BLaER1 (cell line): Measurements from ENCODE around the gene MROH2A.
A peak's percentile ranks its signal among the peaks of the same experiment; 100 is the strongest.

ENCODE experiments used
- H3K27ac ChIP-seq: shearing (Covaris generic); formaldehyde crosslinking; 2 replicates; pipeline ENCODE4 v1.8.1; 2022
- H3K27me3 ChIP-seq: shearing (Covaris generic); formaldehyde crosslinking; 2 replicates; pipeline ENCODE4 v1.8.1; 2022
- H3K36me3 ChIP-seq: shearing (Covaris generic); formaldehyde crosslinking; 2 replicates; pipeline ENCODE4 v1.8.1; 2022
- H3K4me1 ChIP-seq: shearing (Covaris generic); formaldehyde crosslinking; 2 replicates; pipeline ENCODE4 v1.8.1; 2022
- H3K4me2 ChIP-seq: shearing (Covaris generic); formaldehyde crosslinking; 2 replicates; pipeline ENCODE4 v1.8.1; 2022
- H3K4me3 ChIP-seq: shearing (Covaris generic); formaldehyde crosslinking; 2 replicates; pipeline ENCODE4 v1.8.1; 2022
- H3K9ac ChIP-seq: shearing (Covaris generic); formaldehyde crosslinking; 2 replicates; pipeline ENCODE4 v1.8.1; 2022
- H3K9me3 ChIP-seq: shearing (Covaris generic); formaldehyde crosslinking; 2 replicates; pipeline ENCODE4 v1.8.1; 2022
- H4K20me1 ChIP-seq: shearing (Covaris generic); formaldehyde crosslinking; 2 replicates; pipeline ENCODE4 v1.8.1; 2022
- Cebpa-rat ChIP-seq: shearing (Covaris generic); IDR thresholded peaks from 2 replicates; pipeline ENCODE4 v1.8.1; 2022

The MROH2A gene

GRCh38 chr2:233820774-233821105 lies 42.6 kb downstream of the MROH2A start:
- TF ChIP-seq Cebpa-rat, result no peak
- Histone ChIP-seq H3K27ac (no peak overlapping the region), H3K9me3 (no peaks in the 10 kb centered on the region), H3K4me3 (no peak overlapping the region), H3K9ac (no peak overlapping the region), H3K27me3 (no peaks in the 10 kb centered on the region), H3K4me2 (no peak overlapping the region), H4K20me1 (no peaks in the 10 kb centered on the region), H3K4me1 (peaks cover 44% of the 10 kb centered on the region), H3K36me3 (no peaks in the 10 kb centered on the region)

- Histone ChIP-seq H3K27ac (no peak overlapping the region), H3K4me3 (no peak overlapping the region)
- no peak for TF ChIP-seq Cebpa-rat
These were observed 43.1 kb downstream of the MROH2A start for GRCh38 chr2:233821196-233821595.

GRCh38 chr2:233821709-233822100 lies 43.6 kb downstream of the MROH2A start:
- no peak overlapping the region for H3K4me3 ChIP-seq
- H3K27ac ChIP-seq, result no peak overlapping the region
- H3K9me3 ChIP-seq, result no peaks in the 10 kb centered on the region
- peaks cover 39% of the 10 kb centered on the region for H3K4me1 ChIP-seq
- no peak overlapping the region for H3K9ac ChIP-seq
- no peak overlapping the region for H3K4me2 ChIP-seq
- TF ChIP-seq Cebpa-rat, result no peak
- H4K20me1 ChIP-seq, result no peaks in the 10 kb centered on the region
- no peaks in the 10 kb centered on the region for H3K27me3 ChIP-seq
- H3K36me3 ChIP-seq, result no peaks in the 10 kb centered on the region

More at GRCh38 chr2:233821196-233821595, 43.1 kb downstream of the MROH2A start:
- Histone ChIP-seq H3K9me3 (no peaks in the 10 kb centered on the region), H4K20me1 (no peaks in the 10 kb centered on the region), H3K4me2 (no peak overlapping the region), H3K36me3 (no peaks in the 10 kb centered on the region), H3K9ac (no peak overlapping the region), H3K4me1 (peaks cover 44% of the 10 kb centered on the region), H3K27me3 (no peaks in the 10 kb centered on the region)

- peaks cover 34% of the 10 kb centered on the region for H3K4me1 ChIP-seq
- H3K36me3 ChIP-seq, result no peaks in the 10 kb centered on the region
- H3K4me3 ChIP-seq, result no peak overlapping the region
- H3K9me3 ChIP-seq, result no peaks in the 10 kb centered on the region
- TF ChIP-seq Cebpa-rat, result no peak
- H3K27ac ChIP-seq, result no peak overlapping the region
- H3K9ac ChIP-seq, result no peak overlapping the region
- no peak overlapping the region for H3K4me2 ChIP-seq
- H3K27me3 ChIP-seq, result no peaks in the 10 kb centered on the region
- no peaks in the 10 kb centered on the region for H4K20me1 ChIP-seq
These were observed 44.1 kb downstream of the MROH2A start for GRCh38 chr2:233822101-233822771.

GRCh38 chr2:233822781-233823730 lies 44.9 kb downstream of the MROH2A start:
- no peaks in the 10 kb centered on the region for H4K20me1 ChIP-seq
- H3K9me3 ChIP-seq, result no peaks in the 10 kb centered on the region
- H3K27ac ChIP-seq, result 0 out of 2 replicates have a peak overlapping the region, but pooled peaks have one; percentile 14
- H3K9ac ChIP-seq, result no peak overlapping the region; the same call in 1 of the 2 replicates
- 0 out of 2 replicates have a peak, but pooled peaks have one; percentile 13 for TF ChIP-seq Cebpa-rat
- H3K4me1 ChIP-seq, result peaks cover 27% of the 10 kb centered on the region
- no peaks in the 10 kb centered on the region for H3K36me3 ChIP-seq
- H3K4me2 ChIP-seq, result peak overlapping the region; percentile 49
- H3K27me3 ChIP-seq, result no peaks in the 10 kb centered on the region
- no peak overlapping the region for H3K4me3 ChIP-seq

- no peaks in the 10 kb centered on the region for H3K27me3 ChIP-seq
- H3K4me3 ChIP-seq, result no peak overlapping the region
- no peaks in the 10 kb centered on the region for H3K9me3 ChIP-seq
- H3K4me2 ChIP-seq, result peak overlapping the region; percentile 49
- peaks cover 32% of the 10 kb centered on the region for H3K4me1 ChIP-seq
- no peak overlapping the region for H3K27ac ChIP-seq
- no peaks in the 10 kb centered on the region for H3K36me3 ChIP-seq
- H3K9ac ChIP-seq, result no peak overlapping the region; the same call in 1 of the 2 replicates
- no peaks in the 10 kb centered on the region for H4K20me1 ChIP-seq
- no peak for TF ChIP-seq Cebpa-rat
These were observed 45.6 kb downstream of the MROH2A start for GRCh38 chr2:233823731-233824121.

- Histone ChIP-seq H3K4me3 (no peak overlapping the region), H3K27ac (no peak overlapping the region), H3K9ac (no peak overlapping the region), H3K4me2 (peak overlapping the region; percentile 49), H4K20me1 (no peaks in the 10 kb centered on the region), H3K36me3 (no peaks in the 10 kb centered on the region), H3K4me1 (peaks cover 39% of the 10 kb centered on the region), H3K9me3 (no peaks in the 10 kb centered on the region), H3K27me3 (no peaks in the 10 kb centered on the region)
- no peak for TF ChIP-seq Cebpa-rat
These were observed 46.2 kb downstream of the MROH2A start for GRCh38 chr2:233824373-233824772.

- no peaks in the 10 kb centered on the region for H3K9me3 ChIP-seq
- peaks cover 67% of the 10 kb centered on the region for H3K4me1 ChIP-seq
- H3K9ac ChIP-seq, result 0 out of 2 replicates have a peak overlapping the region, but pooled peaks have one; percentile 29
- H3K36me3 ChIP-seq, result no peaks in the 10 kb centered on the region
- H3K4me3 ChIP-seq, result no peak overlapping the region
- H3K27ac ChIP-seq, result peak overlapping the region; percentile 81
- no peaks in the 10 kb centered on the region for H4K20me1 ChIP-seq
- no peaks in the 10 kb centered on the region for H3K27me3 ChIP-seq
- H3K4me2 ChIP-seq, result peak overlapping the region; percentile 91
- no peak for TF ChIP-seq Cebpa-rat
These were observed 50.5 kb downstream of the MROH2A start for GRCh38 chr2:233828546-233829192.

GRCh38 chr2:233829193-233830110 lies 51.3 kb downstream of the MROH2A start:
- H3K4me2 ChIP-seq, result peak overlapping the region; percentile 91
- no peaks in the 10 kb centered on the region for H3K27me3 ChIP-seq
- no peak overlapping the region for H3K4me3 ChIP-seq
- H3K36me3 ChIP-seq, result peaks cover 6% of the 10 kb centered on the region; the same call in 1 of the 2 replicates
- no peak overlapping the region for H3K9ac ChIP-seq
- 0 out of 2 replicates have a peak, but pooled peaks cover 5% of the 10 kb centered on the region for H4K20me1 ChIP-seq
- H3K9me3 ChIP-seq, result no peaks in the 10 kb centered on the region
- H3K4me1 ChIP-seq, result peaks cover 67% of the 10 kb centered on the region
- H3K27ac ChIP-seq, result peak overlapping the region; percentile 81
- TF ChIP-seq Cebpa-rat, result no peak
